CD4-positive, alpha-beta T cell (primary cell): ENCODE results near the gene ZDHHC8. TPM values are rescaled to one million over a fixed set of nuclear protein-coding genes. Genes with fewer than 3 reads are reported as not detected.

Experiments used
- ATAC-seq: fragments of 200-7000 bp; cut with Tn5 transposase; one replicate; pipeline ENCODE4 v1.10.0; 2022; ENCODE audit warnings: mild to moderate bottlenecking; ENCODE audit not compliant: poor library complexity
- CTCF ChIA-PET: fragments of 350-600 bp; sonication (Branson Sonifier 250); formaldehyde crosslinking; loops from one replicate; lab custom pipeline; 2021; ENCODE audit warnings: antibody characterized with exemption, inconsistent platforms; lab: Charles Lee
- POLR2A ChIA-PET: fragments of 350-600 bp; sonication (Branson Sonifier 250); formaldehyde crosslinking; loops from one replicate; lab custom pipeline; 2021; ENCODE audit warnings: antibody characterized with exemption, inconsistent platforms; lab: Charles Lee
- DNase-seq, 14 experiments: peaks; one replicate each; pipeline ENCODE4 v3.0.0-alpha.2; 2013 to 2020; ENCODE audit warnings: mixed read lengths in 2 of 14
- H3K27ac ChIP-seq, 2 donors: one replicate each; pipeline versions ENCODE4 v1.5.1 to v1.7.0; 2013; ENCODE audit warnings: low read length in 2 of 2, low read depth in 1 of 2, mild to moderate bottlenecking in 1 of 2
- H3K27me3 ChIP-seq, 2 experiments: 1 replicate in 1 of 2; 2 replicates in 1 of 2; pipeline versions ENCODE4 v1.6.1 to v1.7.0; 2013; ENCODE audit warnings: low read length in 2 of 2, control low read depth in 1 of 2, mild to moderate bottlenecking in 1 of 2, moderate library complexity in 1 of 2; ENCODE audit not compliant: insufficient read depth in 2 of 2, control insufficient read depth in 1 of 2
- H3K36me3 ChIP-seq: one replicate; pipeline ENCODE4 v1.6.1; 2013; ENCODE audit warnings: low read length, control low read depth; ENCODE audit not compliant: insufficient read depth
- H3K4me1 ChIP-seq: one replicate; pipeline ENCODE4 v1.6.1; 2013; ENCODE audit warnings: low read length, control low read depth; ENCODE audit not compliant: insufficient read depth
- H3K4me3 ChIP-seq: one replicate; pipeline ENCODE4 v1.5.1; 2013; ENCODE audit warnings: mild to moderate bottlenecking, low read length, moderate library complexity
- H3K9me3 ChIP-seq, 2 experiments: 1 replicate in 1 of 2; 2 replicates in 1 of 2; pipeline versions ENCODE4 v1.6.1 to v1.7.0; 2013; ENCODE audit warnings: low read length in 2 of 2, mild to moderate bottlenecking in 2 of 2, control low read depth in 1 of 2, moderate library complexity in 1 of 2; ENCODE audit not compliant: control insufficient read depth in 1 of 2, insufficient read depth in 1 of 2
- H3K27ac Mint-ChIP-seq: one replicate; pipeline ENCODE4 v1.8.0; 2020; ENCODE audit warnings: mixed read lengths
- H3K27me3 Mint-ChIP-seq: one replicate; pipeline ENCODE4 v1.8.0; 2021; ENCODE audit warnings: mixed read lengths
- H3K36me3 Mint-ChIP-seq: one replicate; pipeline ENCODE4 v1.8.0; 2021; ENCODE audit warnings: low read depth, mixed read lengths
- H3K4me1 Mint-ChIP-seq: one replicate; pipeline ENCODE4 v1.8.0; 2021; ENCODE audit warnings: low read depth, mixed read lengths
- H3K4me3 Mint-ChIP-seq: one replicate; pipeline ENCODE4 v1.8.0; 2020; ENCODE audit warnings: mild to moderate bottlenecking, mixed read lengths
- H3K9me3 Mint-ChIP-seq: one replicate; pipeline ENCODE4 v1.8.0; 2020; ENCODE audit warnings: mixed read lengths
- intact Hi-C, 2 experiments: fragments of 100-400 bp; cut with DNase I in 1 of 2; cut with micrococcal nuclease in 1 of 2; formaldehyde crosslinking; loops; one replicate each; pipeline versions ENCODE4 v1.15.1 to v1.9.0; 2023 to 2025; cut with DNase I, micrococcal nuclease
- total RNA-seq, 174 experiments: library from RNA in 2 of 174; stranded (reverse) in 2 of 174; gene quantifications; one replicate each; pipeline ENCODE4 v1.2.3 and lab custom pipeline; 2021 to 2026
- TF ChIP-seq, protein P1 (sequence below): fragments of 200-600 bp; IDR thresholded peaks from one replicate; pipeline ENCODE4 v1.8.0; 2022; ENCODE audit warnings: antibody characterized with exemption, mild to moderate bottlenecking

The ZDHHC8 gene
- total RNA-seq, 2 experiments from 2014 or later, result 44.9 to 49.3 TPM

GRCh38 chr22:20152464-20152890, 20.9 kb downstream of the ZDHHC8 start:
- Histone ChIP-seq H3K27ac (no peak overlapping the region), H3K4me3 (no peak overlapping the region), H3K27me3 (peaks cover 4 to 6% of the 10 kb centered on the region in 2 experiments), H3K9me3 (peaks cover 0 to 3% of the 10 kb centered on the region in 2 experiments), H3K36me3 (no peaks in the 10 kb centered on the region), H3K4me1 (peaks cover 20% of the 10 kb centered on the region)
- TF ChIP-seq, protein P1, sequence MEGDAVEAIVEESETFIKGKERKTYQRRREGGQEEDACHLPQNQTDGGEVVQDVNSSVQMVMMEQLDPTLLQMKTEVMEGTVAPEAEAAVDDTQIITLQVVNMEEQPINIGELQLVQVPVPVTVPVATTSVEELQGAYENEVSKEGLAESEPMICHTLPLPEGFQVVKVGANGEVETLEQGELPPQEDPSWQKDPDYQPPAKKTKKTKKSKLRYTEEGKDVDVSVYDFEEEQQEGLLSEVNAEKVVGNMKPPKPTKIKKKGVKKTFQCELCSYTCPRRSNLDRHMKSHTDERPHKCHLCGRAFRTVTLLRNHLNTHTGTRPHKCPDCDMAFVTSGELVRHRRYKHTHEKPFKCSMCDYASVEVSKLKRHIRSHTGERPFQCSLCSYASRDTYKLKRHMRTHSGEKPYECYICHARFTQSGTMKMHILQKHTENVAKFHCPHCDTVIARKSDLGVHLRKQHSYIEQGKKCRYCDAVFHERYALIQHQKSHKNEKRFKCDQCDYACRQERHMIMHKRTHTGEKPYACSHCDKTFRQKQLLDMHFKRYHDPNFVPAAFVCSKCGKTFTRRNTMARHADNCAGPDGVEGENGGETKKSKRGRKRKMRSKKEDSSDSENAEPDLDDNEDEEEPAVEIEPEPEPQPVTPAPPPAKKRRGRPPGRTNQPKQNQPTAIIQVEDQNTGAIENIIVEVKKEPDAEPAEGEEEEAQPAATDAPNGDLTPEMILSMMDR, result no peak
- no peak overlapping the region for H3K27ac Mint-ChIP-seq
- intact Hi-C loops, result no loop called here
- ChIA-PET POLR2A (no interaction called here), CTCF (no interaction called here)
- H3K4me3 Mint-ChIP-seq, result no peak overlapping the region
- H3K36me3 Mint-ChIP-seq, result no peaks in the 10 kb centered on the region
- ATAC-seq (no peak), DNase-seq (no peak)
- peaks cover 4% of the 10 kb centered on the region for H3K4me1 Mint-ChIP-seq
- H3K9me3 Mint-ChIP-seq, result no peaks in the 10 kb centered on the region
- peaks cover 5% of the 10 kb centered on the region for H3K27me3 Mint-ChIP-seq

DNA sequence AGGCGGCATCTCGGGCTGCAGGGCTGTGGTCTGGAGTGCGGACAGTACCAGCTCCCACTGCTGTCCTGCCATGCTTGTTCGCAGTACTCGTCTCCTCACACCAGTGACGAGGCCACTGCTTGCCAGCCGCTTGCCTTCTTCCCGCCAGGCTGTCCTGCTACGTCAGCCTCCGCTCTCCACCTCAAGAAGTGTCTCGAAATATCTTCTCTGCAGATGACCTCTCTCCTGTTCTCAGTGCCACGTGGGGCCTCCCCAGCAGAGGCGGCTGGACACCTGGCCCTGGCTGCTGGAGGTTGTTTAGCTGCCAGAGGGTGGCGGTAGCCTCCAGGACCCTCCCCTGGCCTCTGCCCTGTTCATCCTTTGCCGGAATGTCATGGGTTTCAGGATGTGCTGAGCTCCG, 22.3 kb downstream of the ZDHHC8 start:
- ChIA-PET CTCF (no interaction called here), POLR2A (no interaction called here)
- ATAC-seq (no peak), DNase-seq (no peak)
- H3K27ac Mint-ChIP-seq, result no peak overlapping the region
- H3K4me3 Mint-ChIP-seq, result no peak overlapping the region
- Histone ChIP-seq H3K9me3 (peaks cover 0 to 10% of the 10 kb centered on the region in 2 experiments), H3K27me3 (peaks cover 4 to 6% of the 10 kb centered on the region in 2 experiments), H3K4me1 (peaks cover 21% of the 10 kb centered on the region), H3K4me3 (no peak overlapping the region), H3K36me3 (no peaks in the 10 kb centered on the region), H3K27ac (no peak overlapping the region)
- peaks cover 5% of the 10 kb centered on the region for H3K27me3 Mint-ChIP-seq
- TF ChIP-seq, protein P1, result no peak
- H3K4me1 Mint-ChIP-seq, result peaks cover 4% of the 10 kb centered on the region
- intact Hi-C loops, result no loop called here
- H3K9me3 Mint-ChIP-seq, result no peaks in the 10 kb centered on the region
- H3K36me3 Mint-ChIP-seq, result no peaks in the 10 kb centered on the region

DNA sequence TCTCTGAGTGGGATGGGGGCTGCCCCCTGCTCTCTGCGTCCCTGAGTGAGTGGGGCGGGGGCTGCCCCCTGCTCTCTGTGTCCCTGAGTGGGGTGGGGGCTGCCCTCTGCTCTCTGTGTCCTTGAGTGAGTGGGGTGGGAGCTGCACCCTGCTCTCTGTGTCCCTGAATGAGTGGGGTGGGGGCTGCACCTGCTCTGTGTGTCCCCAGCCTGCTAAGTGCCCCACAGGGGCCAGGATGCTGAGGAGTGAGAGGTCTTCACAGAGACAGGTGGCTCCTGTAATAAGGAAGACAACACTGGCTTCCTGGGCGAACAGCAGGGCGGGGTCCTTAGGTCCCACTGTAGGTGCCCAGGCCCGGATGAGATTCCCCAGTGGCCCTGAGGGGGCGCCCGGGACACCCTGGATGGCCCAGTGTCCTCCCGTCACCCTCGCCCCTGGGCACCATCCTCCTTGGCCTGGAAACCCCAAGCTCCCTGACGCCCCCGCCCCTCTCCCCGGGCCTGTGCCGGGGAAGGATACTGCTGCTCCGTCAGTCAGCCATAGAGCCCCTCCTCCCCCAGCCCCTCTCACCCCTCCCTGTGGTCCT, 23.1 kb downstream of the ZDHHC8 start:
- Mint-ChIP-seq H3K9me3 (no peaks in the 10 kb centered on the region), H3K4me1 (peaks cover 4% of the 10 kb centered on the region), H3K4me3 (no peak overlapping the region), H3K27me3 (peaks cover 5% of the 10 kb centered on the region), H3K36me3 (no peaks in the 10 kb centered on the region), H3K27ac (no peak overlapping the region)
- ChIA-PET POLR2A (interaction anchor here (1.3 kb wide), 1 partner anchor 165 kb away, joined by 4 read pairs; the partner anchor contains the start of gene DGCR6L), CTCF (no interaction called here)
- peak overlapping the region; percentile 7 for H3K4me3 ChIP-seq
- peaks cover 0 to 10% of the 10 kb centered on the region in 2 experiments for H3K9me3 ChIP-seq
- intact Hi-C loops, result loop anchor here in 1 of 2 experiments (5.0 kb wide), 1 partner anchor 588 kb away; no protein-coding TSS in a partner anchor
- no peak overlapping the region for H3K27ac ChIP-seq
- H3K27me3 ChIP-seq, result peaks cover 4 to 6% of the 10 kb centered on the region in 2 experiments
- H3K36me3 ChIP-seq, result no peaks in the 10 kb centered on the region
- peaks cover 21% of the 10 kb centered on the region for H3K4me1 ChIP-seq
- ATAC-seq, result no peak
- DNase-seq, result peak in 1 of 14 experiments; percentile 32
- TF ChIP-seq, protein P1, result no peak
